Thymus (tissue), 2 donors: ENCODE results near the gene WNK2. TPM values are rescaled to one million over a fixed set of nuclear protein-coding genes. Genes with fewer than 3 reads are reported as not detected.

Source experiments
- polyA plus RNA-seq: library from polyadenylated mRNA; stranded (reverse); fragments of 200-250 nt; gene quantifications from one replicate; pipeline ENCODE4 v1.2.3, GENCODE V29; 2013
- total RNA-seq: library from RNA; stranded (reverse); fragments of 120-200 nt; gene quantifications from one replicate; pipeline ENCODE4 v1.2.4, GENCODE V29; 2013
- donor health status: healthy.

WNK2 gene
- total and polyA plus RNA-seq, 2 donors, result 9.1 to 12.5 TPM

Other genes with a start within 250 kb of the WNK2 start
- gene FGD3, start 236.6 kb upstream of the WNK2 start, total RNA-seq, result 35.7 TPM
- 48.9 TPM for gene FGD3, start 236.6 kb upstream of the WNK2 start, polyA plus RNA-seq
- 43.8 TPM for gene SUSD3, start 125.4 kb upstream of the WNK2 start, total RNA-seq
- 31.0 TPM for gene SUSD3, start 125.4 kb upstream of the WNK2 start, polyA plus RNA-seq
- gene CARD19, start 87.9 kb upstream of the WNK2 start, total RNA-seq, result 25.3 TPM
- 24.8 TPM for gene CARD19, start 87.9 kb upstream of the WNK2 start, polyA plus RNA-seq
- gene NINJ1, start 49.9 kb upstream of the WNK2 start, total RNA-seq, result 30.0 TPM
- 39.4 TPM for gene NINJ1, start 49.9 kb upstream of the WNK2 start, polyA plus RNA-seq